HepG2 (cell line): ENCODE data around the gene FBXO24. TPM values are rescaled to one million over a fixed set of nuclear protein-coding genes. Genes with fewer than 3 reads are reported as not detected.
A peak's percentile ranks its signal among the peaks of the same experiment; 100 is the strongest.

Experiments
- ADNP ChIP-seq: sonication (generic); formaldehyde crosslinking; IDR thresholded peaks from 2 replicates; pipeline ENCODE4 v1.4.0; 2020; ENCODE audit warnings: missing genetic modification reagents
- AHDC1 ChIP-seq: sonication (generic); formaldehyde crosslinking; IDR thresholded peaks from 2 replicates; pipeline ENCODE4 v1.5.1; 2020; ENCODE audit warnings: mild to moderate bottlenecking, missing genetic modification reagents, borderline replicate concordance
- ARNTL ChIP-seq: sonication (generic); formaldehyde crosslinking; IDR thresholded peaks from 2 replicates; pipeline ENCODE4 v1.4.0; 2020; ENCODE audit warnings: mild to moderate bottlenecking, missing genetic modification reagents
- ERF ChIP-seq: IDR thresholded peaks from 2 replicates; pipeline ENCODE4 v1.6.1; 2018; ENCODE audit warnings: missing biosample characterization, missing genetic modification reagents
- PATZ1 ChIP-seq: sonication (generic); formaldehyde crosslinking; IDR thresholded peaks from 2 replicates; pipeline ENCODE4 v1.4.0; 2020; ENCODE audit warnings: missing genetic modification reagents
- PRDM10 ChIP-seq: sonication (generic); formaldehyde crosslinking; IDR thresholded peaks from 2 replicates; pipeline ENCODE4 v1.4.0; 2020; ENCODE audit warnings: low read depth, missing genetic modification reagents
- RAD21 ChIP-seq: fragments of 450-650 bp; formaldehyde crosslinking; IDR thresholded peaks from 2 replicates; pipeline ENCODE4 v1.5.0; 2020; ENCODE audit warnings: mild to moderate bottlenecking
- SNRNP70 ChIP-seq: fragments of 200-400 bp; formaldehyde crosslinking; IDR thresholded peaks from 2 replicates; pipeline ENCODE4 v1.6.1; 2017; ENCODE audit warnings: mild to moderate bottlenecking, low read depth, low read length, moderate library complexity
- TP53 ChIP-seq: sonication (generic); formaldehyde crosslinking; conservative IDR thresholded peaks from 2 replicates; pipeline ENCODE4 v1.4.0; 2020; ENCODE audit warnings: missing genetic modification reagents
- TSC22D2 ChIP-seq: sonication (generic); formaldehyde crosslinking; IDR thresholded peaks from 2 replicates; pipeline ENCODE4 v1.5.1; 2020; ENCODE audit warnings: missing genetic modification reagents, mild to moderate bottlenecking, borderline replicate concordance
- ZNF232 ChIP-seq: sonication (generic); formaldehyde crosslinking; IDR thresholded peaks from 2 replicates; pipeline ENCODE4 v1.4.0; 2020; ENCODE audit warnings: missing genetic modification reagents, borderline replicate concordance
- ZNF567 ChIP-seq: sonication (generic); formaldehyde crosslinking; IDR thresholded peaks from 2 replicates; pipeline ENCODE4 v1.8.1; 2023; ENCODE audit warnings: mild to moderate bottlenecking, missing genetic modification reagents, borderline replicate concordance
- polyA plus RNA-seq, 8 experiments: library from polyadenylated mRNA; depleted of rRNA in 3 of 8; stranded (reverse) in 7 of 8; unstranded in 1 of 8; fragments of >200 nt; fragmentation: Illumina TruSeq in 4 of 8; extraction: Trizol in 4 of 8; gene quantifications; 2 replicates each; pipeline versions ENCODE4 v1.2.1 to v1.2.3, GENCODE V29; 2011 to 2016; ENCODE audit warnings: low read depth in 4 of 8, missing spikeins in 1 of 8, mixed read lengths in 1 of 8; ENCODE audit not compliant: insufficient read depth in 1 of 8
- total RNA-seq, 5 experiments: library from RNA; depleted of rRNA; stranded (reverse); fragments of >200 nt; fragmentation: Illumina TruSeq; extraction: Trizol; gene quantifications; 2 replicates each; pipeline ENCODE4 v1.2.3, GENCODE V29; 2016; ENCODE audit warnings: low read depth in 1 of 5
- TF ChIP-seq, protein P1 (sequence below): sonication (generic); formaldehyde crosslinking; conservative IDR thresholded peaks from 2 replicates; pipeline ENCODE4 v1.4.0; 2020; ENCODE audit warnings: missing genetic modification reagents

FBXO24 gene
- total and polyA plus RNA-seq, 2 of the 13 experiments (the other 11 are each of a cell fraction or from before 2014, with no cell fraction given): 0.20 to 0.55 TPM

DNA sequence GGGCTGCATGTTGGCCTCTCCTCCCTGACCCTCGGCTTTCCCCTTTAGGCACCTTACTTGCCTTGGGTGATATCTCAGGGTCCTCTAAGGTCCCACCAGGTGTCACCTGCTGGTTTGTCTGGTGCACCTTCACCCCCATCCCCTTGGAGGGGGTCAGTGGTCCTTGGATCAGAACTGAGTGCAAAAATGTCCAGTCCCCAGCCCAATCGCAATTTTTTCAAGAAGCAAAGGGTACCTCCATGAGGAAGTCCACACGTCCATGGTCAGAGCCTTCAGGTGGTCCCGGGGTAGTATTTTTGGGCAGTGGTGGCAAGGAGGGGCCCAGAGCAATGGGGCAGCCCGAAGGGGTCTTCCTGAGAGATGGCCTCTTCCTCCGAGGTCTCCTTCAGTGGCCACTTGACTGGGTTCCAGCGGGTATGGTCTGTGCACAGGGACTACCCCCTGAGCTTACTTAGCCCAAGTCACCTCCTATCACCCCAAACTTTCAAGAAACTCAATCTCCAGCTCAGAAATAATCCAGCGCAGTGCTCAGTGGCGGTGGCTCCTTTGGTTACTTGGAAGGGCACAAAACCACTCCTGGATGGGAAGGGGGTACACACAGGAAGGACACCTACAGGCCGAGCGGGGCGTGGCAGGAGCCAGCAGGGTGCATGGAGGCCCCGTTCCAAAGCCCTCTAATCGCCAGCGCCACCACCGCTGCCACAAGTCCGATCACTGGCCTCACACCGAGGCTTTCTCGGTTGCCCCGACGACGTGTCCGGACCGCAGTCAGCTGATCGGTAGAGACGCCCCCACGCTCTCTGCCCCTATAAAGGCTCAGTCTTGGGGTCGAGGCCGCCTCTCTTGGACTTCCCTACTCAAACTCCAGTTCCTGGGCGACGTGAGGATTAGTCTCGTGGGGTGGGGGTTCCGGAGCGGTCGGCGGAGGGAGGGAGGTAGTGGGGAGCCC, 17.0 kb upstream of the FBXO24 start (continued):
- TF ChIP-seq, protein P1, sequence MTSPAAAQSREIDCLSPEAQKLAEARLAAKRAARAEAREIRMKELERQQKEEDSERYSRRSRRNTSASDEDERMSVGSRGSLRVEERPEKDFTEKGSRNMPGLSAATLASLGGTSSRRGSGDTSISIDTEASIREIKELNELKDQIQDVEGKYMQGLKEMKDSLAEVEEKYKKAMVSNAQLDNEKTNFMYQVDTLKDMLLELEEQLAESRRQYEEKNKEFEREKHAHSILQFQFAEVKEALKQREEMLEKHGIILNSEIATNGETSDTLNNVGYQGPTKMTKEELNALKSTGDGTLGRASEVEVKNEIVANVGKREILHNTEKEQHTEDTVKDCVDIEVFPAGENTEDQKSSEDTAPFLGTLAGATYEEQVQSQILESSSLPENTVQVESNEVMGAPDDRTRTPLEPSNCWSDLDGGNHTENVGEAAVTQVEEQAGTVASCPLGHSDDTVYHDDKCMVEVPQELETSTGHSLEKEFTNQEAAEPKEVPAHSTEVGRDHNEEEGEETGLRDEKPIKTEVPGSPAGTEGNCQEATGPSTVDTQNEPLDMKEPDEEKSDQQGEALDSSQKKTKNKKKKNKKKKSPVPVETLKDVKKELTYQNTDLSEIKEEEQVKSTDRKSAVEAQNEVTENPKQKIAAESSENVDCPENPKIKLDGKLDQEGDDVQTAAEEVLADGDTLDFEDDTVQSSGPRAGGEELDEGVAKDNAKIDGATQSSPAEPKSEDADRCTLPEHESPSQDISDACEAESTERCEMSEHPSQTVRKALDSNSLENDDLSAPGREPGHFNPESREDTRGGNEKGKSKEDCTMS (CRISPR knock-in tag): no peak
- TF ChIP-seq PATZ1 (CRISPR knock-in tag): 0 out of 2 replicates have a peak, but pooled peaks have one; percentile 73
- TF ChIP-seq RAD21 (CRISPR knock-in tag): peak; percentile 54; the same call in 1 of the 2 replicates
- TF ChIP-seq AHDC1: no peak
- TF ChIP-seq ADNP (CRISPR knock-in tag): no peak
- TF ChIP-seq SNRNP70: no peak
- TF ChIP-seq TP53 (CRISPR knock-in tag): 0 out of 2 replicates have a peak, but pooled peaks have one; percentile 25
- TF ChIP-seq PRDM10 (CRISPR knock-in tag): peak; percentile 54; the same call in 1 of the 2 replicates
- TF ChIP-seq TSC22D2 (CRISPR knock-in tag): peak; percentile 23; the same call in 1 of the 2 replicates
- TF ChIP-seq ARNTL (CRISPR knock-in tag): no peak; the same call in 1 of the 2 replicates
- TF ChIP-seq ERF (CRISPR knock-in tag): peak; percentile 56
- TF ChIP-seq ZNF232 (CRISPR knock-in tag): 0 out of 2 replicates have a peak, but pooled peaks have one; percentile 18
- TF ChIP-seq ZNF567 (CRISPR knock-in tag): peak; percentile 37; the same call in 1 of the 2 replicates
